H9 (cell line): ENCODE data around the gene IFT27. TPM values are rescaled to one million over a fixed set of nuclear protein-coding genes. Genes with fewer than 3 reads are reported as not detected.

ENCODE experiments used
- DNase-seq: peaks from one replicate; pipeline ENCODE4 v3.0.0-alpha.2; 2017
- H2AFZ ChIP-seq: one replicate; pipeline ENCODE4 v1.6.1; 2013; ENCODE audit warnings: mild to moderate bottlenecking, low read length, control low read depth, moderate library complexity
- H2AK5ac ChIP-seq: 2 replicates; pipeline ENCODE4 v1.6.1; 2013; ENCODE audit warnings: low read length, control low read depth, mixed read lengths; ENCODE audit not compliant: insufficient read length
- H2BK120ac ChIP-seq: one replicate; pipeline ENCODE4 v1.6.1; 2013; ENCODE audit warnings: low read depth, mild to moderate bottlenecking, low read length, control low read depth, inconsistent platforms; ENCODE audit not compliant: poor library complexity, severe bottlenecking
- H2BK12ac ChIP-seq: 2 replicates; pipeline ENCODE4 v1.6.1; 2013; ENCODE audit warnings: low read length, control low read depth, mixed read lengths, low read depth; ENCODE audit not compliant: insufficient read length
- H2BK15ac ChIP-seq: 2 replicates; pipeline ENCODE4 v1.6.1; 2013; ENCODE audit warnings: low read depth, low read length, control low read depth
- H2BK20ac ChIP-seq: one replicate; pipeline ENCODE4 v1.6.1; 2013; ENCODE audit warnings: low read depth, mild to moderate bottlenecking, low read length, control low read depth, inconsistent platforms; ENCODE audit not compliant: poor library complexity, severe bottlenecking
- H2BK5ac ChIP-seq: 2 replicates; pipeline ENCODE4 v1.6.1; 2013; ENCODE audit warnings: low read length, control low read depth, mixed read lengths; ENCODE audit not compliant: insufficient read length
- H3K14ac ChIP-seq: 2 replicates; pipeline ENCODE4 v1.6.1; 2013; ENCODE audit warnings: low read length, control low read depth; ENCODE audit not compliant: insufficient read depth
- H3K18ac ChIP-seq: 2 replicates; pipeline ENCODE4 v1.6.1; 2013; ENCODE audit warnings: low read depth, mild to moderate bottlenecking, mixed read lengths, low read length, control low read depth; ENCODE audit not compliant: insufficient read length
- H3K23ac ChIP-seq: 2 replicates; pipeline ENCODE4 v1.6.1; 2013; ENCODE audit warnings: low read length, control low read depth, mixed read lengths, low read depth; ENCODE audit not compliant: insufficient read length
- H3K23me2 ChIP-seq: 2 replicates; pipeline ENCODE4 v1.6.1; 2013; ENCODE audit warnings: low read depth, mild to moderate bottlenecking, mixed read lengths, low read length, control low read depth; ENCODE audit not compliant: insufficient read length, poor library complexity, severe bottlenecking
- H3K27ac ChIP-seq: 2 replicates; pipeline ENCODE4 v1.5.1; 2013; ENCODE audit warnings: low read length, control low read depth, mixed read lengths, low read depth; ENCODE audit not compliant: insufficient read length
- H3K27me3 ChIP-seq: 2 replicates; pipeline ENCODE4 v1.6.1; 2013; ENCODE audit warnings: low read length, control low read depth, inconsistent platforms; ENCODE audit not compliant: insufficient read depth
- H3K4ac ChIP-seq: 2 replicates; pipeline ENCODE4 v1.6.1; 2013; ENCODE audit warnings: low read depth, mild to moderate bottlenecking, control low read depth, inconsistent platforms, low read length, moderate library complexity
- H3K4me1 ChIP-seq: 2 replicates; pipeline ENCODE4 v1.6.1; 2013; ENCODE audit warnings: low read length, control low read depth, inconsistent platforms; ENCODE audit not compliant: insufficient read depth
- H3K4me2 ChIP-seq: 2 replicates; pipeline ENCODE4 v1.6.1; 2013; ENCODE audit warnings: low read length, control low read depth, mixed read lengths; ENCODE audit not compliant: insufficient read length, insufficient read depth
- H3K56ac ChIP-seq: 2 replicates; pipeline ENCODE4 v1.6.1; 2013; ENCODE audit warnings: low read depth, mild to moderate bottlenecking, mixed read lengths, low read length, control low read depth; ENCODE audit not compliant: insufficient read length
- H3K79me1 ChIP-seq: 2 replicates; pipeline ENCODE4 v1.6.1; 2013; ENCODE audit warnings: low read depth, mild to moderate bottlenecking, moderate library complexity, low read length, control low read depth, inconsistent platforms; ENCODE audit not compliant: insufficient read depth, poor library complexity, severe bottlenecking
- H3K79me2 ChIP-seq: 2 replicates; pipeline ENCODE4 v1.6.1; 2013; ENCODE audit warnings: low read length, control low read depth, inconsistent platforms; ENCODE audit not compliant: insufficient read depth
- H3K9ac ChIP-seq: 2 replicates; pipeline ENCODE4 v1.6.1; 2013; ENCODE audit warnings: low read length, control low read depth, mixed read lengths; ENCODE audit not compliant: insufficient read length; ENCODE audit errors: extremely low read depth
- H3K9me3 ChIP-seq: one replicate; pipeline ENCODE4 v1.6.1; 2013; ENCODE audit warnings: low read depth, low read length, inconsistent platforms; ENCODE audit not compliant: control insufficient read depth
- H3T11ph ChIP-seq: one replicate; pipeline ENCODE4 v1.6.1; 2013; ENCODE audit warnings: mild to moderate bottlenecking, low read length, control low read depth, inconsistent platforms
- H4K20me1 ChIP-seq: one replicate; pipeline ENCODE4 v1.6.1; 2013; ENCODE audit not compliant: control insufficient read depth, insufficient read length, insufficient read depth
- H4K5ac ChIP-seq: 2 replicates; pipeline ENCODE4 v1.6.1; 2013; ENCODE audit warnings: low read depth, mild to moderate bottlenecking, mixed read lengths, low read length, control low read depth; ENCODE audit not compliant: insufficient read length
- H4K8ac ChIP-seq: replicated peaks from 2 replicates; pipeline ENCODE4 v1.6.1; 2013; ENCODE audit warnings: low read length, control low read depth, mixed read lengths, low read depth; ENCODE audit not compliant: insufficient read length
- H4K91ac ChIP-seq: 2 replicates; pipeline ENCODE4 v1.6.1; 2013; ENCODE audit warnings: low read depth, mild to moderate bottlenecking, moderate library complexity, mixed read lengths, low read length, control low read depth; ENCODE audit not compliant: insufficient read length
- H3K27ac Mint-ChIP-seq, 3 experiments: 2 replicates in 2 of 3; 3 replicates in 1 of 3; pipeline ENCODE4 v1.8.0; 2020 to 2021; ENCODE audit warnings: mixed read lengths in 3 of 3, mild to moderate bottlenecking in 1 of 3, moderate library complexity in 1 of 3
- H3K27me3 Mint-ChIP-seq: 2 replicates; pipeline ENCODE4 v1.8.0; 2021; ENCODE audit warnings: low read depth, mild to moderate bottlenecking, moderate library complexity, mixed read lengths
- H3K36me3 Mint-ChIP-seq, 3 experiments: 2 replicates in 2 of 3; 3 replicates in 1 of 3; pipeline ENCODE4 v1.8.0; 2020 to 2021; ENCODE audit warnings: low read depth in 3 of 3, mixed read lengths in 3 of 3; ENCODE audit not compliant: insufficient read depth in 1 of 3
- H3K4me1 Mint-ChIP-seq, 2 experiments: 2 replicates each; pipeline ENCODE4 v1.8.0; 2020; ENCODE audit warnings: mixed read lengths in 2 of 2
- H3K4me3 Mint-ChIP-seq, 2 experiments: 2 replicates in 1 of 2; 3 replicates in 1 of 2; pipeline ENCODE4 v1.8.0; 2020 to 2021; ENCODE audit warnings: mild to moderate bottlenecking in 2 of 2, mixed read lengths in 2 of 2, moderate library complexity in 1 of 2
- H3K9me3 Mint-ChIP-seq, 2 experiments: 2 replicates in 1 of 2; 3 replicates in 1 of 2; pipeline ENCODE4 v1.8.0; 2020; ENCODE audit warnings: mild to moderate bottlenecking in 2 of 2, mixed read lengths in 2 of 2, moderate library complexity in 1 of 2
- CTCF ChIP-seq: fragments of 200-600 bp; sonication (generic); conservative IDR thresholded peaks from 3 replicates; pipeline ENCODE4 v1.8.0; 2021; ENCODE audit warnings: antibody characterized with exemption, mild to moderate bottlenecking
- WGBS: extraction: QIAGEN DNeasy Blood & Tissue Kit; methylation state at CpG from one replicate; pipeline ENCODE4 v1.1.7; 2013; ENCODE audit warnings: missing lambda C conversion rate, low lambda C conversion rate, mixed read lengths; ENCODE audit not compliant: insufficient read length; ENCODE audit errors: extremely low coverage; 5-methylcytosine and 5-hydroxymethylcytosine counted together
- total RNA-seq: library from RNA; stranded (reverse); gene quantifications from 2 replicates; pipeline ENCODE4 v1.2.1, GENCODE V29; 2021

IFT27 gene
- total RNA-seq, 1 experiment from 2014 or later, result 43.4 TPM

- no CpG with 5 or more reads among the region's 9 CpGs for WGBS
- H2AFZ ChIP-seq, result no peak overlapping the region
- no peak overlapping the region for H2AK5ac ChIP-seq
- H3K79me2 ChIP-seq, result no peaks in the 10 kb centered on the region
- H3K4me2 ChIP-seq, result no peak overlapping the region
- no peak overlapping the region for H3K9ac ChIP-seq
- no peak overlapping the region for H2BK120ac ChIP-seq
- no peak overlapping the region for H3K14ac ChIP-seq
- DNase-seq, result no peak
- Mint-ChIP-seq H3K4me3 (no peak overlapping the region), H3K4me1 (peaks cover 31 to 42% of the 10 kb centered on the region in 2 experiments), H3K27ac (no peak overlapping the region), H3K36me3 (no peaks in the 10 kb centered on the region; a peak in 1 of 7 replicates), H3K27me3 (peaks cover 76% of the 10 kb centered on the region), H3K9me3 (no peaks in the 10 kb centered on the region)
- no peak overlapping the region for H3K18ac ChIP-seq
- no peak overlapping the region for H4K91ac ChIP-seq
- H3K79me1 ChIP-seq, result no peaks in the 10 kb centered on the region
- H2BK20ac ChIP-seq, result no peak overlapping the region
- H2BK12ac ChIP-seq, result no peak overlapping the region
- H2BK15ac ChIP-seq, result no peak overlapping the region
- peaks cover 25% of the 10 kb centered on the region for H3K27me3 ChIP-seq
- H3T11ph ChIP-seq, result no peak overlapping the region
- H3K23me2 ChIP-seq, result peaks cover 14% of the 10 kb centered on the region
- H3K27ac ChIP-seq, result no peak overlapping the region
- no peak overlapping the region for H3K56ac ChIP-seq
- peaks cover 2% of the 10 kb centered on the region; the same call in 1 of the 2 replicates for H3K4me1 ChIP-seq
- no peak overlapping the region for H3K4ac ChIP-seq
- H4K8ac ChIP-seq, result no peak overlapping the region
- H4K5ac ChIP-seq, result no peak overlapping the region
- no peak for TF ChIP-seq CTCF
- H3K23ac ChIP-seq, result no peak overlapping the region
- H4K20me1 ChIP-seq, result no peaks in the 10 kb centered on the region
- H3K9me3 ChIP-seq, result no peaks in the 10 kb centered on the region
- no peak overlapping the region for H2BK5ac ChIP-seq
These were observed 43.2 kb upstream of the IFT27 start for GRCh38 chr22:36819112-36819511.
